GM20000 (cell line): ENCODE data around the gene HBP1.
"Not testable (repeated sequence)": the region's sequence is repeated elsewhere in the genome, so short reads cannot be mapped to it uniquely, and the experiment has no call there.

Experiments used
- DNase-seq: peaks from one replicate; pipeline ENCODE4 v3.0.0; 2012; ENCODE audit warnings: low spot score
- CTCF ChIP-seq: IDR thresholded peaks from 2 replicates; pipeline ENCODE4 v1.5.1; 2012; ENCODE audit warnings: mild to moderate bottlenecking, control low read depth; ENCODE audit errors: extremely low read depth, missing control alignments

Gene HBP1

GRCh38 chr7:107130487-107131220 lies 38.1 kb upstream of the HBP1 start:
- no peak for TF ChIP-seq CTCF
- DNase-seq: no peak

- TF ChIP-seq CTCF: no peak
- DNase-seq: no peak
Measured at GRCh38 chr7:107133396-107133795, 35.4 kb upstream of the HBP1 start.

GRCh38 chr7:107138696-107139420 lies 29.9 kb upstream of the HBP1 start:
- TF ChIP-seq CTCF: no peak
- no peak for DNase-seq

DNA sequence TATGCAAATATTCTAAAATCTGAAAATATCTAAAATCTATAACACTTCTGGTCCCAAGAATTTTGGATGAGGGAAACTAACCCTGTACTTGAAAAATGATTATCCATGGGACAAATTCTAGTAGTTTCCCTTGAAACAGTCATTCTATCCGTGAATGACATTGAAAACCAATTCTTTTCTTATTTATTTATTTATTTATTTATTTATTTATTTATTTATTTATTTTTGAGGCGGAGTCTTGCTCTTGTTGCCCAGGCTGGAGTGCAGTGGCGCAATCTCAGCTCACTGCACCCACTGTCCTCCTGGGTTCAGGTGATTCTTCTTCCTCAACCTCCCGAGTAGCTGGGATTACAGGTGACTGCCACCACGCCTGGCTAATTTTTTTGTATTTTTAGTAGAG lies 24.9 kb upstream of the HBP1 start:
- not testable (repeated sequence) for DNase-seq

GRCh38 chr7:107145067-107145838 lies 23.6 kb upstream of the HBP1 start:
- no peak for DNase-seq
- TF ChIP-seq CTCF: no peak

GRCh38 chr7:107147464-107148393 lies 21.1 kb upstream of the HBP1 start:
- peak; percentile 33 for DNase-seq
- peak; percentile 41 for TF ChIP-seq CTCF

GRCh38 chr7:107148721-107149120 lies 20.1 kb upstream of the HBP1 start:
- TF ChIP-seq CTCF: no peak
- DNase-seq: no peak
